GM12878 (cell line): ENCODE measurements around the gene SCLY. TPM values are rescaled to one million over a fixed set of nuclear protein-coding genes. Genes with fewer than 3 reads are reported as not detected.

Experiments
- ATAC-seq: fragments of 200-7000 bp; cut with Tn5 transposase; 3 replicates; pipeline ENCODE4 v1.9.1; 2020; ENCODE audit warnings: mild to moderate bottlenecking, moderate library complexity
- BruUV-seq: library from RNA; stranded (reverse); fragments of 400-500 nt; replicated peaks from 2 replicates; lab custom pipeline; 2021; lab: Mats Ljungman, UMichigan
- CTCF ChIA-PET: fragments of 300-600 bp; sonication (Branson Sonifier 250); formaldehyde crosslinking; extraction: SDS; loops from one replicate; lab custom pipeline; 2021; ENCODE audit warnings: inconsistent platforms; lab: Yijun Ruan, JAX
- POLR2A ChIA-PET: fragments of 350-600 bp; formaldehyde crosslinking; extraction: SDS; loops from one replicate; lab custom pipeline; 2021; ENCODE audit warnings: inconsistent platforms; lab: Charles Lee
- RAD21 ChIA-PET: fragments of 300-600 bp; sonication (Branson Sonifier 250); formaldehyde crosslinking; loops from one replicate; lab custom pipeline; 2023; ENCODE audit warnings: antibody characterized with exemption; ENCODE audit not compliant: unreplicated experiment; lab: Charles Lee
- SMC1A ChIA-PET: fragments of 300-600 bp; sonication (Branson Sonifier 250); formaldehyde crosslinking; loops from one replicate; lab custom pipeline; 2023; ENCODE audit not compliant: unreplicated experiment, uncharacterized antibody; lab: Charles Lee
- DNase-seq: peaks from one replicate; pipeline ENCODE4 v3.0.0-alpha.2; 2011; ENCODE audit warnings: low read depth, low spot score
- FAIRE-seq: peaks from 3 replicates; lab custom pipeline; 2011; peaks lifted over from hg19 to GRCh38; lab: Jason Lieb, UNC
- H2AFZ ChIP-seq: 2 replicates; pipeline ENCODE4 v1.6.0; 2011; ENCODE audit warnings: low read depth, low read length, control low read depth; ENCODE audit not compliant: control insufficient read depth
- H3K27ac ChIP-seq: 2 replicates; pipeline ENCODE4 v1.5.1; 2011; ENCODE audit warnings: control low read depth; ENCODE audit not compliant: control insufficient read depth, insufficient read depth
- H3K27me3 ChIP-seq, 2 experiments: replicated peaks in 1 of 2; 2 replicates each; pipeline versions ENCODE4 v1.6.0 to v1.6.1; 2011; ENCODE audit warnings: low read length in 1 of 2; ENCODE audit not compliant: control insufficient read depth in 2 of 2, insufficient read depth in 2 of 2
- H3K36me3 ChIP-seq, 2 experiments: 2 replicates each; pipeline ENCODE4 v1.5.1; 2011; ENCODE audit warnings: low read length in 1 of 2; ENCODE audit not compliant: control insufficient read depth in 2 of 2, insufficient read depth in 2 of 2
- H3K4me1 ChIP-seq: 2 replicates; pipeline ENCODE4 v1.6.1; 2011; ENCODE audit warnings: mild to moderate bottlenecking, low read length, moderate library complexity, mixed read lengths; ENCODE audit not compliant: control insufficient read depth, insufficient read depth
- H3K4me2 ChIP-seq: 2 replicates; pipeline ENCODE4 v1.6.0; 2011; ENCODE audit warnings: control low read depth; ENCODE audit not compliant: control insufficient read depth, insufficient read depth
- H3K4me3 ChIP-seq: fragments of 200-600 bp; sonication (generic); 2 replicates; pipeline ENCODE4 v1.5.1; 2016
- H3K79me2 ChIP-seq: 2 replicates; pipeline ENCODE4 v1.6.0; 2011; ENCODE audit warnings: low read length; ENCODE audit not compliant: control insufficient read depth, insufficient read depth
- H3K9ac ChIP-seq: 2 replicates; pipeline ENCODE4 v1.8.0; 2011; ENCODE audit warnings: low read length, control low read depth, mixed read lengths; ENCODE audit not compliant: control insufficient read depth, insufficient read depth
- H3K9me3 ChIP-seq: replicated peaks from 3 replicates; pipeline ENCODE4 v1.5.1; 2011; ENCODE audit warnings: mild to moderate bottlenecking, low read length; ENCODE audit not compliant: control insufficient read depth, insufficient read depth
- H4K20me1 ChIP-seq: 2 replicates; pipeline ENCODE4 v1.6.0; 2011; ENCODE audit not compliant: control insufficient read depth, insufficient read depth
- BACH1 ChIP-seq: fragments of 450-650 bp; IDR thresholded peaks from 2 replicates; pipeline ENCODE4 v1.6.1; 2017; ENCODE audit warnings: mild to moderate bottlenecking, borderline replicate concordance
- CHD2 ChIP-seq: IDR thresholded peaks from 2 replicates; pipeline ENCODE4 v1.6.1; 2011; ENCODE audit warnings: low read depth, low read length, improper control_type of control experiment, borderline replicate concordance
- E4F1 ChIP-seq: fragments of 450-650 bp; IDR thresholded peaks from 2 replicates; pipeline ENCODE4 v1.6.1; 2018; ENCODE audit warnings: borderline replicate concordance, mild to moderate bottlenecking; ENCODE audit not compliant: partially characterized antibody
- EED ChIP-seq: sonication (generic); IDR thresholded peaks from 2 replicates; pipeline ENCODE4 v1.6.1; 2016; ENCODE audit warnings: antibody characterized with exemption, low read depth
- HDAC2 ChIP-seq: fragments of 200-600 bp; sonication (generic); IDR thresholded peaks from 2 replicates; pipeline ENCODE4 v1.6.1; 2017
- KDM1A ChIP-seq: fragments of 200-600 bp; sonication (generic); IDR thresholded peaks from 2 replicates; pipeline ENCODE4 v1.6.1; 2016; ENCODE audit warnings: borderline replicate concordance
- MTA3 ChIP-seq: IDR thresholded peaks from 2 replicates; pipeline ENCODE4 v1.6.1; 2012; ENCODE audit warnings: low read length, inconsistent platforms, borderline replicate concordance
- NFXL1 ChIP-seq: fragments of 450-650 bp; IDR thresholded peaks from 2 replicates; pipeline ENCODE4 v1.6.1; 2017; ENCODE audit warnings: antibody characterized with exemption, mild to moderate bottlenecking, borderline replicate concordance
- PBX3 ChIP-seq: IDR thresholded peaks from 2 replicates; pipeline ENCODE4 v1.6.1; 2011; ENCODE audit warnings: mild to moderate bottlenecking, low read depth, low read length, moderate library complexity; ENCODE audit not compliant: insufficient replicate concordance
- RCOR1 ChIP-seq: conservative IDR thresholded peaks from 2 replicates; pipeline ENCODE4 v1.6.1; 2012; ENCODE audit warnings: low read depth, low read length, improper control_type of control experiment
- SKIL ChIP-seq: fragments of 450-650 bp; IDR thresholded peaks from 2 replicates; pipeline ENCODE4 v1.6.1; 2017; ENCODE audit warnings: mild to moderate bottlenecking, low read depth, inconsistent platforms; ENCODE audit not compliant: poor library complexity, severe bottlenecking
- ZBTB40 ChIP-seq: fragments of 450-650 bp; IDR thresholded peaks from 2 replicates; pipeline ENCODE4 v1.6.1; 2016; ENCODE audit warnings: mild to moderate bottlenecking, moderate library complexity, borderline replicate concordance
- ZNF207 ChIP-seq: fragments of 450-650 bp; IDR thresholded peaks from 2 replicates; pipeline ENCODE4 v1.6.1; 2014; ENCODE audit warnings: antibody characterized with exemption, mild to moderate bottlenecking, borderline replicate concordance
- ZSCAN29 ChIP-seq: fragments of 450-650 bp; IDR thresholded peaks from 2 replicates; pipeline ENCODE4 v1.6.1; 2017; ENCODE audit warnings: mild to moderate bottlenecking, moderate library complexity
- WGBS: methylation state at CpG from one replicate; pipeline ENCODE4 v1.1.6; 2016; ENCODE audit warnings: low lambda C conversion rate; ENCODE audit not compliant: insufficient replicate concordance, insufficient coverage; ENCODE audit errors: missing lambda C conversion rate; 5-methylcytosine and 5-hydroxymethylcytosine counted together
- in situ Hi-C: fragments of 300-500 bp; cut with MboI; formaldehyde crosslinking; loops from 9 replicates; pipeline ENCODE4 v1.14.3; 2018; ENCODE audit warnings: mixed read lengths
- intact Hi-C: fragments of 100-400 bp; cut with micrococcal nuclease; formaldehyde crosslinking; loops from one replicate; pipeline ENCODE4 v1.14.2; 2022; ENCODE audit not compliant: unreplicated experiment
- polyA plus RNA-seq, 11 experiments: library from polyadenylated mRNA; depleted of rRNA in 4 of 11; unstranded in 6 of 11; stranded (reverse) in 5 of 11; fragments of >200 nt; fragmentation: Nextera tagmentation in 4 of 11; fragmentation: Illumina TruSeq in 1 of 11; extraction: Ambion mirVana in 4 of 11; extraction: Trizol in 1 of 11; gene quantifications; 1 replicate in 1 of 11; 2 replicates in 10 of 11; pipeline versions ENCODE4 v1.2.1 to v1.2.3, GENCODE V29; 2011 to 2016; ENCODE audit warnings: inconsistent platforms in 2 of 11, missing spikeins in 2 of 11, low read depth in 1 of 11
- total RNA-seq, 4 experiments: library from RNA; depleted of rRNA in 3 of 4; stranded (reverse); fragments of >200 nt in 3 of 4; fragmentation: Illumina TruSeq in 1 of 4; extraction: Trizol in 1 of 4; gene quantifications; 2 replicates each; pipeline versions ENCODE4 v1.2.1 to v1.2.3, GENCODE V29; 2013 to 2021

Gene SCLY
- total and polyA plus RNA-seq, 10 of the 15 experiments (the other 5 are each of a cell fraction or from before 2014, with no cell fraction given): 3.3 to 49.1 (median 32.3) TPM

GRCh38 chr2:238030422-238031155 lies 30.2 kb upstream of the SCLY start:
- in situ Hi-C loops: no loop called here
- intact Hi-C loops: no loop called here
- CTCF ChIA-PET: no interaction called here
- Histone ChIP-seq H3K4me1 (peaks cover 6% of the 10 kb centered on the region; the same call in 1 of the 2 replicates), H3K27ac (no peak overlapping the region), H3K9ac (no peak overlapping the region), H3K4me3 (no peak overlapping the region), H3K79me2 (no peaks in the 10 kb centered on the region), H4K20me1 (no peaks in the 10 kb centered on the region), H2AFZ (no peak overlapping the region), H3K36me3 (peaks cover 10 to 13% of the 10 kb centered on the region in 2 experiments), H3K4me2 (no peak overlapping the region), H3K9me3 (no peaks in the 10 kb centered on the region), H3K27me3 (no peaks in the 10 kb centered on the region)
- POLR2A ChIA-PET: no interaction called here
- WGBS: 100% methylated on average over 8 of the region's 8 CpGs
- SMC1A ChIA-PET: no interaction called here
- DNase-seq (no peak), ATAC-seq (no peak), FAIRE-seq (no peak)
- no TSS peak for BruUV-seq
- RAD21 ChIA-PET: no interaction called here
- TF ChIP-seq RCOR1 (no peak), ZNF207 (no peak), SKIL (no peak), CHD2 (no peak), ZBTB40 (no peak), ZSCAN29 (no peak), NFXL1 (no peak), PBX3 (no peak), EED (no peak), MTA3 (no peak), KDM1A (no peak), HDAC2 (no peak), E4F1 (no peak), BACH1 (no peak)
